HEK293 (cell line): ENCODE results near the gene C11orf58.

Experiments
- CTCF ChIA-PET: fragments of 350-600 bp; formaldehyde crosslinking; extraction: SDS; loops from one replicate; lab custom pipeline; 2021; ENCODE audit warnings: antibody characterized with exemption; lab: Yijun Ruan, JAX
- POLR2A ChIA-PET: fragments of 300-600 bp; formaldehyde crosslinking; extraction: SDS; loops from one replicate; lab custom pipeline; 2020; ENCODE audit warnings: antibody characterized with exemption, inconsistent platforms; lab: Yijun Ruan, JAX
- H3K27ac ChIP-seq: fragments of 200-500 bp; sonication (Bioruptor generic); 2 replicates; pipeline ENCODE4 v1.5.1; 2014; ENCODE audit warnings: low read depth, low read length, control low read depth, inconsistent platforms; ENCODE audit errors: extremely low read depth
- H3K36me3 ChIP-seq, 2 experiments: fragments of 200-500 bp in 1 of 2; sonication (Bioruptor generic) in 1 of 2; 1 replicate in 1 of 2; 2 replicates in 1 of 2; pipeline ENCODE4 v1.5.1; 2014 to 2017; ENCODE audit warnings: inconsistent platforms in 2 of 2, low read length in 2 of 2; ENCODE audit not compliant: control insufficient read depth in 2 of 2, insufficient read depth in 1 of 2
- H3K4me1 ChIP-seq: fragments of 200-500 bp; sonication (Bioruptor generic); 2 replicates; pipeline ENCODE4 v1.5.1; 2014; ENCODE audit warnings: mild to moderate bottlenecking, low read length, inconsistent platforms; ENCODE audit not compliant: control insufficient read depth, insufficient read depth
- H3K4me3 ChIP-seq: 2 replicates; pipeline ENCODE4 v1.5.1; 2011; ENCODE audit warnings: low read depth, mild to moderate bottlenecking, control low read depth, low read length, moderate library complexity
- H3K9me3 ChIP-seq: fragments of 200-500 bp; sonication (Bioruptor generic); 2 replicates; pipeline ENCODE4 v1.5.1; 2014; ENCODE audit warnings: low read depth, low read length, inconsistent platforms; ENCODE audit not compliant: control insufficient read depth, insufficient read depth
- BCL11B ChIP-seq: fragments of 450-650 bp; formaldehyde crosslinking; IDR thresholded peaks from 2 replicates; pipeline ENCODE4 v1.5.1; 2016; ENCODE audit warnings: low read depth, missing biosample characterization, missing genetic modification characterization
- EGR2 ChIP-seq: fragments of 450-650 bp; formaldehyde crosslinking; IDR thresholded peaks from 2 replicates; pipeline ENCODE4 v1.5.1; 2016; ENCODE audit warnings: low read depth, missing biosample characterization, missing genetic modification characterization
- GLI4 ChIP-seq: fragments of 450-650 bp; formaldehyde crosslinking; IDR thresholded peaks from 2 replicates; pipeline ENCODE4 v1.5.1; 2016; ENCODE audit warnings: missing biosample characterization, missing genetic modification characterization
- KLF17 ChIP-seq: fragments of 450-650 bp; formaldehyde crosslinking; IDR thresholded peaks from 2 replicates; pipeline ENCODE4 v1.5.1; 2016; ENCODE audit warnings: missing biosample characterization, missing genetic modification characterization
- REPIN1 ChIP-seq: fragments of 450-650 bp; formaldehyde crosslinking; IDR thresholded peaks from 2 replicates; pipeline ENCODE4 v1.5.1; 2017; ENCODE audit warnings: missing biosample characterization, missing genetic modification characterization, low read depth
- SP7 ChIP-seq: fragments of 450-650 bp; formaldehyde crosslinking; IDR thresholded peaks from 2 replicates; pipeline ENCODE4 v1.5.1; 2016; ENCODE audit warnings: missing biosample characterization, missing genetic modification characterization
- TCF7L2 ChIP-seq: IDR thresholded peaks from 2 replicates; pipeline ENCODE4 v1.6.1; 2011; ENCODE audit warnings: low read depth, mild to moderate bottlenecking, inconsistent platforms, low read length, moderate library complexity, borderline replicate concordance
- ZBTB26 ChIP-seq: fragments of 450-650 bp; formaldehyde crosslinking; optimal IDR thresholded peaks from 2 replicates; pipeline ENCODE3; 2016; ENCODE audit warnings: missing biosample characterization, mild to moderate bottlenecking, missing genetic modification characterization
- ZBTB49 ChIP-seq: fragments of 450-650 bp; formaldehyde crosslinking; IDR thresholded peaks from 2 replicates; pipeline ENCODE4 v1.5.1; 2016; ENCODE audit warnings: missing biosample characterization, missing genetic modification characterization, low read depth
- ZBTB6 ChIP-seq: fragments of 450-650 bp; formaldehyde crosslinking; IDR thresholded peaks from 2 replicates; pipeline ENCODE4 v1.5.1; 2017; ENCODE audit warnings: missing biosample characterization, missing genetic modification characterization
- ZFP3 ChIP-seq: fragments of 450-650 bp; formaldehyde crosslinking; IDR thresholded peaks from 2 replicates; pipeline ENCODE4 v1.5.1; 2016; ENCODE audit warnings: low read depth, missing biosample characterization, missing genetic modification characterization
- ZNF112 ChIP-seq: fragments of 450-650 bp; formaldehyde crosslinking; IDR thresholded peaks from 2 replicates; pipeline ENCODE4 v1.5.0; 2017; ENCODE audit warnings: missing biosample characterization, missing genetic modification characterization
- ZNF148 ChIP-seq: fragments of 450-650 bp; formaldehyde crosslinking; IDR thresholded peaks from 2 replicates; pipeline ENCODE4 v1.5.0; 2017; ENCODE audit warnings: missing biosample characterization, missing genetic modification characterization, borderline replicate concordance
- ZNF175 ChIP-seq: fragments of 450-650 bp; formaldehyde crosslinking; IDR thresholded peaks from 2 replicates; pipeline ENCODE4 v1.5.1; 2016; ENCODE audit warnings: missing biosample characterization, missing genetic modification characterization
- ZNF274 ChIP-seq, 2 experiments: fragments of 200-500 bp in 1 of 2; fragments of 450-650 bp in 1 of 2; sonication (Bioruptor generic) in 1 of 2; formaldehyde crosslinking in 1 of 2; IDR thresholded peaks; 2 replicates each; pipeline versions ENCODE4 v1.5.1 to v1.6.1; 2014 to 2016; ENCODE audit warnings: borderline replicate concordance in 1 of 2, inconsistent platforms in 1 of 2, low read length in 1 of 2, missing biosample characterization in 1 of 2, missing genetic modification characterization in 1 of 2
- ZNF433 ChIP-seq: fragments of 450-650 bp; formaldehyde crosslinking; IDR thresholded peaks from 2 replicates; pipeline ENCODE4 v1.5.1; 2016; ENCODE audit warnings: missing biosample characterization, missing genetic modification characterization, low read depth
- ZNF571 ChIP-seq: fragments of 450-650 bp; formaldehyde crosslinking; IDR thresholded peaks from 2 replicates; pipeline ENCODE4 v1.5.0; 2017; ENCODE audit warnings: missing biosample characterization, missing genetic modification characterization
- ZNF654 ChIP-seq: fragments of 450-650 bp; formaldehyde crosslinking; IDR thresholded peaks from 2 replicates; pipeline ENCODE4 v1.5.1; 2016; ENCODE audit warnings: low read depth, missing biosample characterization, missing genetic modification characterization
- ZNF658 ChIP-seq: fragments of 450-650 bp; formaldehyde crosslinking; IDR thresholded peaks from 2 replicates; pipeline ENCODE4; 2016; ENCODE audit warnings: missing biosample characterization, missing genetic modification characterization
- ZNF664 ChIP-seq: fragments of 450-650 bp; formaldehyde crosslinking; IDR thresholded peaks from 2 replicates; pipeline ENCODE4 v1.5.1; 2016; ENCODE audit warnings: missing biosample characterization, missing genetic modification characterization
- ZNF670 ChIP-seq: fragments of 450-650 bp; formaldehyde crosslinking; IDR thresholded peaks from 2 replicates; pipeline ENCODE4 v1.5.1; 2016; ENCODE audit warnings: missing biosample characterization, missing genetic modification characterization, low read depth
- ZNF747 ChIP-seq: fragments of 450-650 bp; formaldehyde crosslinking; IDR thresholded peaks from 2 replicates; pipeline ENCODE4 v1.5.1; 2016; ENCODE audit warnings: missing biosample characterization, missing genetic modification characterization
- ZNF768 ChIP-seq: fragments of 450-650 bp; formaldehyde crosslinking; IDR thresholded peaks from 2 replicates; pipeline ENCODE4 v1.5.1; 2018; ENCODE audit warnings: missing biosample characterization, mild to moderate bottlenecking, missing genetic modification characterization
- ZNF830 ChIP-seq: fragments of 450-650 bp; IDR thresholded peaks from 2 replicates; pipeline ENCODE4 v1.5.0; 2018; ENCODE audit warnings: missing biosample characterization, missing genetic modification characterization, low read depth, mild to moderate bottlenecking, moderate library complexity
- ZSCAN5A ChIP-seq: fragments of 450-650 bp; formaldehyde crosslinking; IDR thresholded peaks from 2 replicates; pipeline ENCODE4 v1.5.1; 2016; ENCODE audit warnings: missing biosample characterization, missing genetic modification characterization

Gene C11orf58

GRCh38 chr11:16703795-16704194 lies 34.7 kb upstream of the C11orf58 start:
- H3K4me3 ChIP-seq: no peak overlapping the region
- ChIA-PET POLR2A (no interaction called here), CTCF (no interaction called here)
- no peak overlapping the region for H3K27ac ChIP-seq
- no peak for TF ChIP-seq ZNF747 (tag by site-specific recombination)
- no peak for TF ChIP-seq GLI4 (tag by site-specific recombination)
- TF ChIP-seq ZNF175 (tag by site-specific recombination): no peak
- TF ChIP-seq ZNF112: no peak
- no peak for TF ChIP-seq BCL11B (tag by site-specific recombination)
- TF ChIP-seq REPIN1 (tag by site-specific recombination): no peak
- TF ChIP-seq ZNF658 (tag by site-specific recombination): no peak
- TF ChIP-seq ZSCAN5A (tag by site-specific recombination): no peak
- no peak for TF ChIP-seq ZFP3 (tag by site-specific recombination)
- H3K36me3 ChIP-seq: no peaks in the 10 kb centered on the region
- no peaks in the 10 kb centered on the region for H3K9me3 ChIP-seq
- no peaks in the 10 kb centered on the region for H3K4me1 ChIP-seq

GRCh38 chr11:16713594-16713993 lies 24.9 kb upstream of the C11orf58 start:
- no peaks in the 10 kb centered on the region for H3K4me1 ChIP-seq
- POLR2A ChIA-PET: no interaction called here
- CTCF ChIA-PET: interaction anchor here (0.7 to 1.0 kb wide), 2 partner anchors 19 to 102 kb away, joined by 3 to 4 read pairs; no protein-coding TSS in a partner anchor
- H3K4me3 ChIP-seq: no peak overlapping the region
- H3K27ac ChIP-seq: no peak overlapping the region
- no peaks in the 10 kb centered on the region for H3K36me3 ChIP-seq
- TF ChIP-seq ZNF571 (tag by site-specific recombination) (no peak), SP7 (no peak), ZNF664 (tag by site-specific recombination) (no peak), ZNF112 (no peak), ZBTB26 (tag by site-specific recombination) (no peak), ZNF148 (no peak), EGR2 (tag by site-specific recombination) (no peak), ZNF830 (no peak), ZBTB49 (no peak), ZNF654 (tag by site-specific recombination) (no peak), ZNF768 (tag by site-specific recombination) (no peak), ZNF670 (tag by site-specific recombination) (no peak), ZBTB6 (no peak), ZNF433 (tag by site-specific recombination) (no peak), ZNF274 (IDR thresholded peaks at IDR 0.05; ENCODE audit: low read length) (no peak), ZNF274 (tag by site-specific recombination; IDR thresholded peaks at IDR 0.05; ENCODE audit: borderline replicate concordance) (no peak), KLF17 (tag by site-specific recombination) (no peak), TCF7L2 (no peak)
- H3K9me3 ChIP-seq: no peaks in the 10 kb centered on the region
